H9 (cell line): Measurements from ENCODE around the gene PKIB. TPM values are rescaled to one million over a fixed set of nuclear protein-coding genes. Genes with fewer than 3 reads are reported as not detected.

Experiments used
- DNase-seq: peaks from one replicate; pipeline ENCODE4 v3.0.0-alpha.2; 2017
- H2AFZ ChIP-seq: one replicate; pipeline ENCODE4 v1.6.1; 2013; ENCODE audit warnings: mild to moderate bottlenecking, low read length, control low read depth, moderate library complexity
- H2AK5ac ChIP-seq: 2 replicates; pipeline ENCODE4 v1.6.1; 2013; ENCODE audit warnings: low read length, control low read depth, mixed read lengths; ENCODE audit not compliant: insufficient read length
- H2BK120ac ChIP-seq: one replicate; pipeline ENCODE4 v1.6.1; 2013; ENCODE audit warnings: low read depth, mild to moderate bottlenecking, low read length, control low read depth, inconsistent platforms; ENCODE audit not compliant: poor library complexity, severe bottlenecking
- H2BK12ac ChIP-seq: 2 replicates; pipeline ENCODE4 v1.6.1; 2013; ENCODE audit warnings: low read length, control low read depth, mixed read lengths, low read depth; ENCODE audit not compliant: insufficient read length
- H2BK15ac ChIP-seq: 2 replicates; pipeline ENCODE4 v1.6.1; 2013; ENCODE audit warnings: low read depth, low read length, control low read depth
- H2BK20ac ChIP-seq: one replicate; pipeline ENCODE4 v1.6.1; 2013; ENCODE audit warnings: low read depth, mild to moderate bottlenecking, low read length, control low read depth, inconsistent platforms; ENCODE audit not compliant: poor library complexity, severe bottlenecking
- H2BK5ac ChIP-seq: 2 replicates; pipeline ENCODE4 v1.6.1; 2013; ENCODE audit warnings: low read length, control low read depth, mixed read lengths; ENCODE audit not compliant: insufficient read length
- H3K14ac ChIP-seq: 2 replicates; pipeline ENCODE4 v1.6.1; 2013; ENCODE audit warnings: low read length, control low read depth; ENCODE audit not compliant: insufficient read depth
- H3K18ac ChIP-seq: 2 replicates; pipeline ENCODE4 v1.6.1; 2013; ENCODE audit warnings: low read depth, mild to moderate bottlenecking, mixed read lengths, low read length, control low read depth; ENCODE audit not compliant: insufficient read length
- H3K23ac ChIP-seq: 2 replicates; pipeline ENCODE4 v1.6.1; 2013; ENCODE audit warnings: low read length, control low read depth, mixed read lengths, low read depth; ENCODE audit not compliant: insufficient read length
- H3K23me2 ChIP-seq: 2 replicates; pipeline ENCODE4 v1.6.1; 2013; ENCODE audit warnings: low read depth, mild to moderate bottlenecking, mixed read lengths, low read length, control low read depth; ENCODE audit not compliant: insufficient read length, poor library complexity, severe bottlenecking
- H3K27ac ChIP-seq: 2 replicates; pipeline ENCODE4 v1.5.1; 2013; ENCODE audit warnings: low read length, control low read depth, mixed read lengths, low read depth; ENCODE audit not compliant: insufficient read length
- H3K27me3 ChIP-seq: 2 replicates; pipeline ENCODE4 v1.6.1; 2013; ENCODE audit warnings: low read length, control low read depth, inconsistent platforms; ENCODE audit not compliant: insufficient read depth
- H3K4ac ChIP-seq: 2 replicates; pipeline ENCODE4 v1.6.1; 2013; ENCODE audit warnings: low read depth, mild to moderate bottlenecking, control low read depth, inconsistent platforms, low read length, moderate library complexity
- H3K4me1 ChIP-seq: 2 replicates; pipeline ENCODE4 v1.6.1; 2013; ENCODE audit warnings: low read length, control low read depth, inconsistent platforms; ENCODE audit not compliant: insufficient read depth
- H3K4me2 ChIP-seq: 2 replicates; pipeline ENCODE4 v1.6.1; 2013; ENCODE audit warnings: low read length, control low read depth, mixed read lengths; ENCODE audit not compliant: insufficient read length, insufficient read depth
- H3K56ac ChIP-seq: 2 replicates; pipeline ENCODE4 v1.6.1; 2013; ENCODE audit warnings: low read depth, mild to moderate bottlenecking, mixed read lengths, low read length, control low read depth; ENCODE audit not compliant: insufficient read length
- H3K79me1 ChIP-seq: 2 replicates; pipeline ENCODE4 v1.6.1; 2013; ENCODE audit warnings: low read depth, mild to moderate bottlenecking, moderate library complexity, low read length, control low read depth, inconsistent platforms; ENCODE audit not compliant: insufficient read depth, poor library complexity, severe bottlenecking
- H3K79me2 ChIP-seq: 2 replicates; pipeline ENCODE4 v1.6.1; 2013; ENCODE audit warnings: low read length, control low read depth, inconsistent platforms; ENCODE audit not compliant: insufficient read depth
- H3K9ac ChIP-seq: 2 replicates; pipeline ENCODE4 v1.6.1; 2013; ENCODE audit warnings: low read length, control low read depth, mixed read lengths; ENCODE audit not compliant: insufficient read length; ENCODE audit errors: extremely low read depth
- H3K9me3 ChIP-seq: one replicate; pipeline ENCODE4 v1.6.1; 2013; ENCODE audit warnings: low read depth, low read length, inconsistent platforms; ENCODE audit not compliant: control insufficient read depth
- H3T11ph ChIP-seq: one replicate; pipeline ENCODE4 v1.6.1; 2013; ENCODE audit warnings: mild to moderate bottlenecking, low read length, control low read depth, inconsistent platforms
- H4K20me1 ChIP-seq: one replicate; pipeline ENCODE4 v1.6.1; 2013; ENCODE audit not compliant: control insufficient read depth, insufficient read length, insufficient read depth
- H4K5ac ChIP-seq: 2 replicates; pipeline ENCODE4 v1.6.1; 2013; ENCODE audit warnings: low read depth, mild to moderate bottlenecking, mixed read lengths, low read length, control low read depth; ENCODE audit not compliant: insufficient read length
- H4K8ac ChIP-seq: replicated peaks from 2 replicates; pipeline ENCODE4 v1.6.1; 2013; ENCODE audit warnings: low read length, control low read depth, mixed read lengths, low read depth; ENCODE audit not compliant: insufficient read length
- H4K91ac ChIP-seq: 2 replicates; pipeline ENCODE4 v1.6.1; 2013; ENCODE audit warnings: low read depth, mild to moderate bottlenecking, moderate library complexity, mixed read lengths, low read length, control low read depth; ENCODE audit not compliant: insufficient read length
- H3K27ac Mint-ChIP-seq, 3 experiments: 2 replicates in 2 of 3; 3 replicates in 1 of 3; pipeline ENCODE4 v1.8.0; 2020 to 2021; ENCODE audit warnings: mixed read lengths in 3 of 3, mild to moderate bottlenecking in 1 of 3, moderate library complexity in 1 of 3
- H3K27me3 Mint-ChIP-seq: 2 replicates; pipeline ENCODE4 v1.8.0; 2021; ENCODE audit warnings: low read depth, mild to moderate bottlenecking, moderate library complexity, mixed read lengths
- H3K36me3 Mint-ChIP-seq, 3 experiments: 2 replicates in 2 of 3; 3 replicates in 1 of 3; pipeline ENCODE4 v1.8.0; 2020 to 2021; ENCODE audit warnings: low read depth in 3 of 3, mixed read lengths in 3 of 3; ENCODE audit not compliant: insufficient read depth in 1 of 3
- H3K4me1 Mint-ChIP-seq, 2 experiments: 2 replicates each; pipeline ENCODE4 v1.8.0; 2020; ENCODE audit warnings: mixed read lengths in 2 of 2
- H3K4me3 Mint-ChIP-seq, 2 experiments: 2 replicates in 1 of 2; 3 replicates in 1 of 2; pipeline ENCODE4 v1.8.0; 2020 to 2021; ENCODE audit warnings: mild to moderate bottlenecking in 2 of 2, mixed read lengths in 2 of 2, moderate library complexity in 1 of 2
- H3K9me3 Mint-ChIP-seq, 2 experiments: 2 replicates in 1 of 2; 3 replicates in 1 of 2; pipeline ENCODE4 v1.8.0; 2020; ENCODE audit warnings: mild to moderate bottlenecking in 2 of 2, mixed read lengths in 2 of 2, moderate library complexity in 1 of 2
- total RNA-seq: library from RNA; stranded (reverse); gene quantifications from 2 replicates; pipeline ENCODE4 v1.2.1, GENCODE V29; 2021
- TF ChIP-seq, protein P1 (sequence below): fragments of 200-600 bp; sonication (generic); conservative IDR thresholded peaks from 3 replicates; pipeline ENCODE4 v1.8.0; 2021; ENCODE audit warnings: antibody characterized with exemption, mild to moderate bottlenecking

PKIB gene
- total RNA-seq, 1 experiment from 2014 or later = 46.5 TPM

DNA sequence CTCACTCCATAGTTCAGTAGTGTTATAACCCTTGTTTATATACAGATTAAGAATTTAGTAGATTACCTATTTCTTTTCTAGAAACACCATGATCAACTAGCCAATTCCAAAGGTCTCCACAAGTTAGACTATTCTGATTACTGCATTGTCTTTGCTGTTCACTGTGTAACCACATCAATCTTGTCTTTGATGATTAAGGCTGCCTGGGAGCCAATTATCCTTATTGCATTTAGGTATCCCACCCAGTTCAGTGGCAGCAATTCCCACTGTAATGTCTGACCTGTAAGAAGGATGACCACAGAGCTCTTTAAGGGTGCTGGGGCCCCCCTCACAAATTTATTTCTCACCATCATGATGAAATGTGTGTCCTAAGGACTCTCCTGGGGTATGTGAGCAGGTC is 40.2 kb downstream of the PKIB start:
- Histone ChIP-seq H3K4ac (no peak overlapping the region), H2BK15ac (no peak overlapping the region), H2BK12ac (no peak overlapping the region), H3K4me2 (no peak overlapping the region), H2BK5ac (no peak overlapping the region), H2AK5ac (no peak overlapping the region), H3T11ph (no peak overlapping the region), H3K27ac (no peak overlapping the region), H3K23ac (no peak overlapping the region), H3K23me2 (no peaks in the 10 kb centered on the region), H2AFZ (no peak overlapping the region), H3K9ac (no peak overlapping the region), H3K14ac (no peak overlapping the region), H4K5ac (no peak overlapping the region), H3K18ac (no peak overlapping the region), H4K91ac (no peak overlapping the region), H3K4me1 (no peaks in the 10 kb centered on the region; the same call in 1 of the 2 replicates), H3K27me3 (no peaks in the 10 kb centered on the region), H3K79me1 (no peaks in the 10 kb centered on the region), H2BK120ac (no peak overlapping the region), H2BK20ac (no peak overlapping the region), H3K79me2 (no peaks in the 10 kb centered on the region; the same call in 1 of the 2 replicates), H3K9me3 (no peaks in the 10 kb centered on the region), H4K8ac (no peak overlapping the region), H4K20me1 (no peaks in the 10 kb centered on the region), H3K56ac (no peak overlapping the region)
- H3K9me3 Mint-ChIP-seq = no peaks in the 10 kb centered on the region
- H3K4me3 Mint-ChIP-seq = no peak overlapping the region
- H3K27me3 Mint-ChIP-seq = no peaks in the 10 kb centered on the region
- H3K27ac Mint-ChIP-seq = no peak overlapping the region
- TF ChIP-seq, protein P1, sequence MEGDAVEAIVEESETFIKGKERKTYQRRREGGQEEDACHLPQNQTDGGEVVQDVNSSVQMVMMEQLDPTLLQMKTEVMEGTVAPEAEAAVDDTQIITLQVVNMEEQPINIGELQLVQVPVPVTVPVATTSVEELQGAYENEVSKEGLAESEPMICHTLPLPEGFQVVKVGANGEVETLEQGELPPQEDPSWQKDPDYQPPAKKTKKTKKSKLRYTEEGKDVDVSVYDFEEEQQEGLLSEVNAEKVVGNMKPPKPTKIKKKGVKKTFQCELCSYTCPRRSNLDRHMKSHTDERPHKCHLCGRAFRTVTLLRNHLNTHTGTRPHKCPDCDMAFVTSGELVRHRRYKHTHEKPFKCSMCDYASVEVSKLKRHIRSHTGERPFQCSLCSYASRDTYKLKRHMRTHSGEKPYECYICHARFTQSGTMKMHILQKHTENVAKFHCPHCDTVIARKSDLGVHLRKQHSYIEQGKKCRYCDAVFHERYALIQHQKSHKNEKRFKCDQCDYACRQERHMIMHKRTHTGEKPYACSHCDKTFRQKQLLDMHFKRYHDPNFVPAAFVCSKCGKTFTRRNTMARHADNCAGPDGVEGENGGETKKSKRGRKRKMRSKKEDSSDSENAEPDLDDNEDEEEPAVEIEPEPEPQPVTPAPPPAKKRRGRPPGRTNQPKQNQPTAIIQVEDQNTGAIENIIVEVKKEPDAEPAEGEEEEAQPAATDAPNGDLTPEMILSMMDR = no peak
- no peak for DNase-seq
- H3K36me3 Mint-ChIP-seq = 0 out of 7 replicates have a peak, but pooled peaks cover 0 to 4% (median 0%) of the 10 kb centered on the region in 3 experiments
- peaks cover 0 to 6% of the 10 kb centered on the region in 2 experiments; a peak in 2 of 4 replicates for H3K4me1 Mint-ChIP-seq
